ENCODE data around the gene MYO5B. TPM values are rescaled to one million over a fixed set of nuclear protein-coding genes. Genes with fewer than 3 reads are reported as not detected.
"Not testable (repeated sequence)": the region's sequence is repeated elsewhere in the genome, so short reads cannot be mapped to it uniquely, and the experiment has no call there.

Gene MYO5B
- total RNA-seq: 100 to 1,000 TPM; 105 to 213 (median 183) TPM

- peak within 1 kb of the TSS in 3 of 4 donors; percentile 91 to 96 (median 95) for H3K27ac ChIP-seq
- no peaks in the 10 kb centered on the region for H3K36me3 ChIP-seq
- peaks cover 0 to 9% (median 4%) of the 10 kb centered on the region in 4 donors for H3K4me1 ChIP-seq
- peak; percentile 33 to 93 (median 90) for DNase-seq
- peaks cover 0 to 4% of the 10 kb centered on the region in 2 donors for H3K27me3 ChIP-seq
- peak within 1 kb of the TSS; percentile 58 to 96 (median 74) for H3K4me3 ChIP-seq
- TF ChIP-seq CTCF (IDR thresholded peaks at IDR 0.05) (peak in 4 of 6 experiments; percentile 21 to 97 (median 89)), POLR2A (IDR thresholded peaks at IDR 0.05) (peak; percentile 96 to 98)
- H3K9me3 ChIP-seq: no peaks in the 10 kb centered on the region
These were observed at the start of gene MYO5B for GRCh38 chr18:50194631-50195532. Gene MYO5B, minus strand, starts transcription at chr18:50195147. Its CDS starts 354 bp downstream, at chr18:50194793.

DNA sequence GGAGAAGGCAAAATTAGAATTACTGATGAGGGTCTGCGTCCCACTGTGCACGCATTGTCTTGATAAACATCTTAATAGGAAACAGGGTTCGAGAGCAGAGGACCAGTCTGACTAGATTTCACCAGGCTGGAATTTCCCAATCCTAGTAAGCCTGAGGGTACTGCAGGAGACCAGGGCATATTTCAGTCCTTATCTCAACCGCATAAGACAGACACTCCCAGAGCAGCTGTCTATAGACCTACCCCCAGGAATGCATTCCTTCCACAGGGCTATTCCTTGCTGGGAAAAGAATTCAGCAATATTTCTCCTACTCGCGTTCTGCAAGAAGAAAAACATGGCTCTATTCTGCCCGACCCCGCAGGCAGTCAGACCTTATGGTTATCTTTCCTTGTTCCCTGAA lies 46.8 kb upstream of the MYO5B start:
- not testable (repeated sequence) for H3K4me3 ChIP-seq

GRCh38 chr18:50240080-50240563 lies 45.2 kb upstream of the MYO5B start:
- Histone ChIP-seq H3K27me3 (no peaks in the 10 kb centered on the region), H3K4me3 (no peak overlapping the region), H3K36me3 (no peaks in the 10 kb centered on the region), H3K9me3 (peaks cover 0 to 3% (median 0%) of the 10 kb centered on the region in 4 donors), H3K27ac (peak overlapping the region in 1 of 4 donors; percentile 41), H3K4me1 (no peaks in the 10 kb centered on the region)
- TF ChIP-seq CTCF (IDR thresholded peaks at IDR 0.05) (no peak), POLR2A (IDR thresholded peaks at IDR 0.05) (no peak)
- DNase-seq: no peak

More for the DNA sequence above, 46.8 kb upstream of the MYO5B start:
- not testable (repeated sequence) for H3K9me3 ChIP-seq, H3K27me3 ChIP-seq, H3K4me1 ChIP-seq, H3K36me3 ChIP-seq, H3K27ac ChIP-seq, DNase-seq

DNA sequence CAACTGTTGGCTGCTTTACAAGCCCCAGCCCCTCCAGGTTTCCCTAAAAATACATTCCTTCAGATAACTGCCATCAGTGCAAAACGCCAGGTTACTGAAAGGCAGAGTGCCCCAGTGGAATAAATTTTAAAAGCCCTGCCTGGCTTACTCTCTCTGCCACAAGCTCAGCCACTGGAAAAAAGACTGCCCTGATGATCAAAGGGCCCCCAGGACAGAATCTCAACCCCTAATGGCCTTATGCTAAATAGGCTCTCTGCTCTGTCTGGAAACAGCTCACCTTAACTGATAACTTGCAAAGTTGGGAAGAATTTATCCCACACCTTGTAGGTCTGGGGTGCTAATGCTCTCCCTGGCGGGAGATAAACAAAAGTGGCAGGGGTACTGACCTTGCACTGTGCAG lies 37.5 kb upstream of the MYO5B start:
- Histone ChIP-seq H3K27me3 (no peaks in the 10 kb centered on the region), H3K4me1 (no peaks in the 10 kb centered on the region)
- no peak for TF ChIP-seq POLR2A (IDR thresholded peaks at IDR 0.05)
- TF ChIP-seq CTCF (IDR thresholded peaks at IDR 0.05): no peak

DNA sequence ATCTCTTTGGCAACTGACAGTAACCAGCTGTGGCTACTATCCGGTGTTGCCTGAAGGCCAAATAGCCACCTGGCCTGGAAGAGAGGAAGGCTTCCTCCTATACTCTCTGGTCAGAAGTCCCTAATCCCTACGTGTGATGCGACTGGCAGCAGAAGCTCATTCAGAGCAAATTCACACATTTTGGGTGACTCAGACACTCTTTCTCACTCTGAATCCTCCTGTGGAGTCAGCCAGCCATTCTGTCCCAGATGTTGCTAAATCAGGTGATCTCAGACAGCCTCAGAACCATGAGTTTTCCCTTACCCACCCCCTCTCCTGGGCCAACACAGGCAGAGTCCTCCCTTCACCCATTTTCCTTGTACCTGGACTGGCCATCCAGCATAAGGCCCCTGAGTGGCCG lies 36.7 kb upstream of the MYO5B start:
- H3K27me3 ChIP-seq: no peaks in the 10 kb centered on the region
- no peaks in the 10 kb centered on the region for H3K4me1 ChIP-seq
- no peaks in the 10 kb centered on the region for H3K36me3 ChIP-seq
- no peak for DNase-seq
- no peaks in the 10 kb centered on the region for H3K9me3 ChIP-seq
- no peak overlapping the region for H3K27ac ChIP-seq
- no peak overlapping the region for H3K4me3 ChIP-seq
- TF ChIP-seq POLR2A (IDR thresholded peaks at IDR 0.05) (no peak), CTCF (IDR thresholded peaks at IDR 0.05) (no peak)

More for the DNA sequence above, 37.5 kb upstream of the MYO5B start:
- Histone ChIP-seq H3K9me3 (no peaks in the 10 kb centered on the region), H3K36me3 (no peaks in the 10 kb centered on the region), H3K4me3 (no peak overlapping the region), H3K27ac (no peak overlapping the region)
- DNase-seq: no peak

DNA sequence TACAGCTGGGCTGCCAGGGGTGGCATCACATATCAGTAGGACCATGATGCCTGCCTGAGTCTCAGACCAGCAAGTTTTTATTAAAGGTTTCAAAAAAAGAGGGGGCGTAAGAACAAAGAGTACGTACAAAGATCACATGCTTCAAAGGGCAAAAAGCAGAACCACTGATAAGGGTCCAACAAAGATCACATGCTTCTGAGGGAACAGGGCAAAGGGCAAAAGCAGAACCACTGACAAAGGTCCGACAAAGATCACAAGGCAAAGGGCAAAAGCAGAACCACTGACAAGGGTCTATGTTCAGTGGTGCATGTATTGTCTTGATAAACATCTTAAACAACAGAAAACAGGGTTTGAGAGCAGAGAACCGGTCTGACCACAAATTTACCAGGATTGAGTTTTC lies 25.3 kb upstream of the MYO5B start:
- not testable (repeated sequence) for H3K4me1 ChIP-seq, DNase-seq, H3K27me3 ChIP-seq, H3K4me3 ChIP-seq, H3K27ac ChIP-seq, H3K36me3 ChIP-seq, H3K9me3 ChIP-seq

Measured in Peyer's patch (tissue), 4 donors.